Kidney (tissue), 14 donors: ENCODE data around the gene LHFPL3. TPM values are rescaled to one million over a fixed set of nuclear protein-coding genes. Genes with fewer than 3 reads are reported as not detected.

Source experiments
- DNase-seq, 5 donors: peaks; one replicate each; pipeline ENCODE4 v3.0.0-alpha.2; 2013 to 2020
- FAIRE-seq: peaks from 2 replicates; lab custom pipeline; 2012; peaks lifted over from hg19 to GRCh38; lab: Jason Lieb, UNC
- H3K27ac ChIP-seq, 2 donors: one replicate each; pipeline ENCODE4 v1.7.0; 2013; ENCODE audit warnings: low read depth in 2 of 2, low read length in 2 of 2, inconsistent platforms in 1 of 2
- H3K27me3 ChIP-seq: one replicate; pipeline ENCODE4 v1.7.1; 2013; ENCODE audit warnings: low read length, inconsistent platforms; ENCODE audit not compliant: control insufficient read depth, insufficient read depth
- H3K36me3 ChIP-seq, 3 donors: one replicate each; pipeline versions ENCODE4 v1.7.0 to v1.7.1; 2013; ENCODE audit warnings: low read length in 3 of 3, control low read depth in 1 of 3, inconsistent platforms in 1 of 3; ENCODE audit not compliant: insufficient read depth in 3 of 3, control insufficient read depth in 2 of 3
- H3K4me1 ChIP-seq, 3 donors: one replicate each; pipeline versions ENCODE4 v1.7.0 to v1.7.1; 2013; ENCODE audit warnings: low read length in 3 of 3, inconsistent platforms in 1 of 3, low read depth in 1 of 3; ENCODE audit not compliant: control insufficient read depth in 2 of 3, insufficient read depth in 2 of 3
- H3K4me3 ChIP-seq, 3 donors: one replicate each; pipeline versions ENCODE4 v1.7.0 to v1.8.1; 2013; ENCODE audit warnings: low read length in 3 of 3, control low read depth in 1 of 3, inconsistent platforms in 1 of 3
- H3K9ac ChIP-seq, 3 donors: one replicate each; pipeline versions ENCODE4 v1.7.0 to v1.7.1; 2013; ENCODE audit warnings: low read length in 3 of 3, control low read depth in 1 of 3, inconsistent platforms in 1 of 3
- H3K9me3 ChIP-seq, 3 donors: one replicate each; pipeline versions ENCODE4 v1.7.0 to v1.7.1; 2013; ENCODE audit warnings: low read length in 3 of 3, control low read depth in 1 of 3, inconsistent platforms in 1 of 3; ENCODE audit not compliant: control insufficient read depth in 2 of 3, insufficient read depth in 1 of 3
- CTCF ChIP-seq: IDR thresholded peaks from 3 replicates; pipeline ENCODE4 v1.5.1; 2012; ENCODE audit warnings: mild to moderate bottlenecking, moderate library complexity, borderline replicate concordance; ENCODE audit not compliant: insufficient read depth; ENCODE audit errors: extremely low read depth
- intact Hi-C: fragments of 100-400 bp; cut with DNase I; formaldehyde crosslinking; loops from one replicate; pipeline ENCODE4 v1.11.1; 2022
- polyA plus RNA-seq: library from polyadenylated mRNA; stranded (reverse); fragments of 350-450 nt; fragmentation: Illumina TruSeq; extraction: RNeasy Lipid Tissue Mini Kit (QIAGEN cat#74804); gene quantifications from one replicate; pipeline ENCODE4 v1.2.3, GENCODE V29; 2014; ENCODE audit warnings: low read depth, low replicate concordance; ENCODE audit not compliant: insufficient read depth
- total RNA-seq: library from RNA; stranded (reverse); fragmentation: NEBNext Ultra II Directional; extraction: Animal tissue kit (Norgen Biotek cat#: 25700); gene quantifications from one replicate; pipeline ENCODE4 v1.2.1, GENCODE V29; 2021
- donor health status: control.
- donor health status: control.
- donor health status: control.
- donor health status: control.
- donor health status: control.
- donor health status: DM: yes; HTN: yes; CAD: no.
- donor health status: Normal renal cell carcinoma (clear cell type).

Gene LHFPL3
- total and polyA plus RNA-seq, 2 donors from 2014 or later, result not detected

- intact Hi-C loops, result no loop called here
- H3K4me1 ChIP-seq, result no peaks in the 10 kb centered on the region
- H3K9me3 ChIP-seq, result no peaks in the 10 kb centered on the region
- no peak overlapping the region for H3K9ac ChIP-seq
- no peak for FAIRE-seq
- H3K27me3 ChIP-seq, result no peaks in the 10 kb centered on the region
- no peak overlapping the region for H3K4me3 ChIP-seq
- no peak overlapping the region for H3K27ac ChIP-seq
- H3K36me3 ChIP-seq, result no peaks in the 10 kb centered on the region
- no peak for TF ChIP-seq CTCF
- DNase-seq, result no peak
Observed at GRCh38 chr7:104299777-104300176, 28.6 kb upstream of the LHFPL3 start.

- Histone ChIP-seq H3K27ac (no peak overlapping the region), H3K9me3 (no peaks in the 10 kb centered on the region), H3K4me1 (no peaks in the 10 kb centered on the region), H3K4me3 (no peak overlapping the region), H3K27me3 (no peaks in the 10 kb centered on the region), H3K36me3 (no peaks in the 10 kb centered on the region), H3K9ac (no peak overlapping the region)
- TF ChIP-seq CTCF, result no peak
- intact Hi-C loops, result no loop called here
- no peak for FAIRE-seq
- DNase-seq, result no peak
Observed at GRCh38 chr7:104306793-104307192, 21.6 kb upstream of the LHFPL3 start.

- H3K4me1 ChIP-seq, result no peaks in the 10 kb centered on the region
- intact Hi-C loops, result no loop called here
- TF ChIP-seq CTCF, result no peak
- no peaks in the 10 kb centered on the region for H3K27me3 ChIP-seq
- no peak overlapping the region for H3K4me3 ChIP-seq
- no peaks in the 10 kb centered on the region for H3K36me3 ChIP-seq
- DNase-seq (no peak), FAIRE-seq (no peak)
- H3K27ac ChIP-seq, result no peak overlapping the region
- peaks cover 0 to 11% (median 0%) of the 10 kb centered on the region in 3 donors for H3K9me3 ChIP-seq
- H3K9ac ChIP-seq, result no peak overlapping the region
Observed at GRCh38 chr7:104317948-104318629, 10.3 kb upstream of the LHFPL3 start.

- Histone ChIP-seq H3K36me3 (no peaks in the 10 kb centered on the region), H3K27ac (no peak overlapping the region), H3K27me3 (peaks cover 30% of the 10 kb centered on the region), H3K9me3 (no peaks in the 10 kb centered on the region), H3K4me3 (no peak overlapping the region), H3K9ac (no peak overlapping the region), H3K4me1 (no peaks in the 10 kb centered on the region)
- intact Hi-C loops, result no loop called here
- no peak for TF ChIP-seq CTCF
- FAIRE-seq (no peak), DNase-seq (no peak)
Observed at GRCh38 chr7:104327534-104327933, 869 bp upstream of the LHFPL3 start.
